Liver (tissue), 9 donors: ENCODE measurements around the gene ITGB1. TPM values are rescaled to one million over a fixed set of nuclear protein-coding genes. Genes with fewer than 3 reads are reported as not detected.
"Not testable (repeated sequence)": the region's sequence is repeated elsewhere in the genome, so short reads cannot be mapped to it uniquely, and the experiment has no call there.

ENCODE experiments used
- DNase-seq: peaks from one replicate; pipeline ENCODE4 v3.0.0-alpha.2; 2017; ENCODE audit warnings: low spot score
- H3K27ac ChIP-seq, 2 donors: one replicate each; pipeline ENCODE4 v1.7.0; 2013; ENCODE audit warnings: inconsistent platforms in 2 of 2, low read length in 2 of 2, control low read depth in 1 of 2, low read depth in 1 of 2, mild to moderate bottlenecking in 1 of 2
- H3K27me3 ChIP-seq, 4 donors: one replicate each; pipeline versions ENCODE4 v1.6.1 to v1.7.0; 2013; ENCODE audit warnings: low read length in 3 of 4, inconsistent platforms in 1 of 4, mild to moderate bottlenecking in 1 of 4, moderate library complexity in 1 of 4; ENCODE audit not compliant: control insufficient read depth in 4 of 4, insufficient read depth in 4 of 4
- H3K36me3 ChIP-seq, 4 donors: one replicate each; pipeline versions ENCODE4 v1.6.1 to v1.7.0; 2013; ENCODE audit warnings: low read length in 3 of 4, mild to moderate bottlenecking in 3 of 4, low read depth in 1 of 4, moderate library complexity in 1 of 4; ENCODE audit not compliant: control insufficient read depth in 4 of 4, insufficient read depth in 3 of 4
- H3K4me1 ChIP-seq, 4 donors: one replicate each; pipeline versions ENCODE4 v1.6.1 to v1.7.0; 2013; ENCODE audit warnings: low read length in 3 of 4, mild to moderate bottlenecking in 3 of 4, moderate library complexity in 1 of 4; ENCODE audit not compliant: control insufficient read depth in 4 of 4, insufficient read depth in 4 of 4
- H3K4me3 ChIP-seq, 3 donors: one replicate each; pipeline versions ENCODE4 v1.6.1 to v1.7.0; 2013; ENCODE audit warnings: low read length in 3 of 3, control low read depth in 1 of 3, low read depth in 1 of 3, mild to moderate bottlenecking in 1 of 3
- H3K9ac ChIP-seq, 2 donors: one replicate each; pipeline ENCODE4 v1.7.0; 2013; ENCODE audit warnings: low read length in 2 of 2, mild to moderate bottlenecking in 2 of 2, moderate library complexity in 2 of 2, control low read depth in 1 of 2, low read depth in 1 of 2
- H3K9me3 ChIP-seq, 4 donors: one replicate each; pipeline versions ENCODE4 v1.6.1 to v1.7.0; 2013; ENCODE audit warnings: low read length in 3 of 4; ENCODE audit not compliant: control insufficient read depth in 4 of 4
- ATF3 ChIP-seq: IDR thresholded peaks from 2 replicates; pipeline ENCODE4 v1.6.1; 2016; ENCODE audit warnings: antibody characterized with exemption
- EGR1 ChIP-seq, 2 donors: IDR thresholded peaks; 2 replicates each; pipeline ENCODE4 v1.6.1; 2016 to 2018; ENCODE audit warnings: antibody characterized with exemption in 2 of 2, low read depth in 2 of 2
- FOXA1 ChIP-seq: IDR thresholded peaks from 2 replicates; pipeline ENCODE4 v1.6.1; 2016; ENCODE audit warnings: antibody characterized with exemption
- FOXA2 ChIP-seq: IDR thresholded peaks from 2 replicates; pipeline ENCODE4 v1.6.1; 2016; ENCODE audit warnings: antibody characterized with exemption
- GABPA ChIP-seq, 2 donors: IDR thresholded peaks in 1 of 2; conservative IDR thresholded peaks in 1 of 2; 2 replicates each; pipeline ENCODE4 v1.6.1; 2016; ENCODE audit warnings: antibody characterized with exemption in 2 of 2, mild to moderate bottlenecking in 1 of 2, moderate library complexity in 1 of 2
- HNF4A ChIP-seq, 2 donors: conservative IDR thresholded peaks; 2 replicates each; pipeline ENCODE4 v1.6.1; 2016; ENCODE audit warnings: antibody characterized with exemption in 2 of 2, mild to moderate bottlenecking in 2 of 2
- HNF4G ChIP-seq: IDR thresholded peaks from 2 replicates; pipeline ENCODE4 v1.6.1; 2016; ENCODE audit warnings: antibody characterized with exemption
- JUND ChIP-seq, 2 donors: IDR thresholded peaks; 2 replicates each; pipeline ENCODE4 v1.6.1; 2016; ENCODE audit warnings: antibody characterized with exemption in 2 of 2
- NR2F2 ChIP-seq: IDR thresholded peaks from 2 replicates; pipeline ENCODE4 v1.6.1; 2016; ENCODE audit warnings: antibody characterized with exemption
- RAD21 ChIP-seq, 2 donors: IDR thresholded peaks; 2 replicates each; pipeline ENCODE4 v1.6.1; 2016; ENCODE audit warnings: antibody characterized with exemption in 2 of 2, mild to moderate bottlenecking in 2 of 2
- REST ChIP-seq: IDR thresholded peaks from 2 replicates; pipeline ENCODE4 v1.6.1; 2016; ENCODE audit warnings: antibody characterized with exemption, mild to moderate bottlenecking
- RXRA ChIP-seq, 2 donors: IDR thresholded peaks; 2 replicates each; pipeline ENCODE4 v1.6.1; 2017 to 2018; ENCODE audit warnings: antibody characterized with exemption in 2 of 2, mild to moderate bottlenecking in 1 of 2
- SP1 ChIP-seq: IDR thresholded peaks from 2 replicates; pipeline ENCODE4 v1.6.1; 2018; ENCODE audit warnings: antibody characterized with exemption, mild to moderate bottlenecking
- TAF1 ChIP-seq: conservative IDR thresholded peaks from 2 replicates; pipeline ENCODE4 v1.6.1; 2016; ENCODE audit warnings: antibody characterized with exemption, mild to moderate bottlenecking
- YY1 ChIP-seq: IDR thresholded peaks from 2 replicates; pipeline ENCODE4 v1.6.1; 2016; ENCODE audit warnings: antibody characterized with exemption, mild to moderate bottlenecking
- ZBTB33 ChIP-seq: IDR thresholded peaks from 2 replicates; pipeline ENCODE4 v1.6.1; 2016; ENCODE audit warnings: antibody characterized with exemption
- WGBS: extraction: QIAGEN DNeasy Blood & Tissue Kit; methylation state at CpG from one replicate; pipeline ENCODE4 v1.1.7; 2013; 5-methylcytosine and 5-hydroxymethylcytosine counted together
- polyA plus RNA-seq, 2 donors: library from polyadenylated mRNA; stranded (reverse) in 1 of 2; unstranded in 1 of 2; fragments of 200-250 nt in 1 of 2; fragments of >200 nt in 1 of 2; fragmentation: Nextera tagmentation in 1 of 2; extraction: Ambion mirVana in 1 of 2; gene quantifications; one replicate each; pipeline versions ENCODE4 v1.2.1 to v1.2.3, GENCODE V29; 2013 to 2015
- total RNA-seq, 2 donors: library from RNA; depleted of rRNA; stranded (reverse); fragments of >200 nt; gene quantifications; one replicate each; pipeline ENCODE4 v1.2.3, GENCODE V29; 2014
- TF ChIP-seq, protein P1 (sequence below): fragments of 150-350 bp; IDR thresholded peaks from 2 replicates; pipeline ENCODE4 v1.5.1; 2017; ENCODE audit warnings: improper control_type of control experiment, low read depth, low read length; ENCODE audit not compliant: missing input control
- TF ChIP-seq, protein P2 (sequence below): IDR thresholded peaks from 2 replicates; pipeline ENCODE4 v1.6.1; 2016; ENCODE audit warnings: antibody characterized with exemption
- donor health status: healthy.
- donor health status: healthy.
- donor health status: healthy.
- donor health status: healthy.
- donor health status: healthy.

ITGB1 gene
- total and polyA plus RNA-seq, 4 donors = 109 to 308 (median 221) TPM

DNA sequence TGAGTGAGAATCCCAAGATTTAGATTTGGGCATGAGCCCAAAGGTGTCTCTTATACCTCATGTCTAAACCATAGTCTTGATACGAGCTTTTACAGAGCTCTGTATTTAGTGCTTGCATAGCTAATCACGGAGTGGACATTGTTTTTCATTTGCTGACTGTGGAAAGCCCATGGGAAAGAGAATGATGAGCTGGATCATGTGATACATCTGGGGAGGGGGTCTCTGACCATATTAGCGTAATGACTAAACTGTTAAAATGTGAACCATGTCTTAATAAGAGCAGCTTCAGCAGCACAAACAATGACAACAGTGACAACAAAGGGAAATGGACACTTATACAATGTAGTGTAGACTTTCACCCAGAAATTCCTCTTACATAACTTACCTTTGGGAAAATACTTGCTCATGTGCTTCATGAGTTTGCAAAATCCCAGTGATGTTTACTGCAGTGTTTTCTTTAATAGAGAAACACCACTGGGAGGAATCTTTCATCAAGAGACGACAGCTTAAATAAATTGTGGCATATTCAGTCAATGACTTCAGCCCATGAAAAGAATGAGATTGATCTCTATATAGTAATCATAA is 44.0 kb upstream of the ITGB1 start:
- Histone ChIP-seq H3K9ac (peak overlapping the region in 1 of 2 donors; percentile 45), H3K36me3 (no peaks in the 10 kb centered on the region), H3K27ac (peak overlapping the region; percentile 5 to 17), H3K27me3 (no peaks in the 10 kb centered on the region), H3K9me3 (no peaks in the 10 kb centered on the region), H3K4me3 (no peak overlapping the region), H3K4me1 (peaks cover 0 to 9% (median 2%) of the 10 kb centered on the region in 4 donors)
- DNase-seq = no peak
- 77% methylated on average over 4 of the region's 4 CpGs for WGBS
- TF ChIP-seq GABPA (IDR thresholded peaks at IDR 0.05 in 1 of 2, conservative IDR thresholded peaks at IDR 0.05 in 1 of 2) (no peak), RXRA (IDR thresholded peaks at IDR 0.05) (peak; percentile 50 to 79), FOXA1 (peak; percentile 32), SP1 (peak; percentile 62), JUND (IDR thresholded peaks at IDR 0.05) (peak; percentile 43 to 62), YY1 (peak; percentile 59), HNF4A (conservative IDR thresholded peaks at IDR 0.05) (peak; percentile 60 to 70), TAF1 (no peak), EGR1 (IDR thresholded peaks at IDR 0.05; ENCODE audit: low read depth in 2 of 2) (no peak), FOXA2 (peak; percentile 23), ZBTB33 (peak; percentile 44), REST (peak; percentile 45), NR2F2 (no peak), RAD21 (IDR thresholded peaks at IDR 0.05) (peak in 1 of 2 donors; percentile 44), HNF4G (no peak), ATF3 (no peak)
- TF ChIP-seq, protein P1, sequence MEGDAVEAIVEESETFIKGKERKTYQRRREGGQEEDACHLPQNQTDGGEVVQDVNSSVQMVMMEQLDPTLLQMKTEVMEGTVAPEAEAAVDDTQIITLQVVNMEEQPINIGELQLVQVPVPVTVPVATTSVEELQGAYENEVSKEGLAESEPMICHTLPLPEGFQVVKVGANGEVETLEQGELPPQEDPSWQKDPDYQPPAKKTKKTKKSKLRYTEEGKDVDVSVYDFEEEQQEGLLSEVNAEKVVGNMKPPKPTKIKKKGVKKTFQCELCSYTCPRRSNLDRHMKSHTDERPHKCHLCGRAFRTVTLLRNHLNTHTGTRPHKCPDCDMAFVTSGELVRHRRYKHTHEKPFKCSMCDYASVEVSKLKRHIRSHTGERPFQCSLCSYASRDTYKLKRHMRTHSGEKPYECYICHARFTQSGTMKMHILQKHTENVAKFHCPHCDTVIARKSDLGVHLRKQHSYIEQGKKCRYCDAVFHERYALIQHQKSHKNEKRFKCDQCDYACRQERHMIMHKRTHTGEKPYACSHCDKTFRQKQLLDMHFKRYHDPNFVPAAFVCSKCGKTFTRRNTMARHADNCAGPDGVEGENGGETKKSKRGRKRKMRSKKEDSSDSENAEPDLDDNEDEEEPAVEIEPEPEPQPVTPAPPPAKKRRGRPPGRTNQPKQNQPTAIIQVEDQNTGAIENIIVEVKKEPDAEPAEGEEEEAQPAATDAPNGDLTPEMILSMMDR = no peak
- TF ChIP-seq, protein P2, sequence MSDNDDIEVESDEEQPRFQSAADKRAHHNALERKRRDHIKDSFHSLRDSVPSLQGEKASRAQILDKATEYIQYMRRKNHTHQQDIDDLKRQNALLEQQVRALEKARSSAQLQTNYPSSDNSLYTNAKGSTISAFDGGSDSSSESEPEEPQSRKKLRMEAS = no peak

GRCh38 chr10:32998060-32998581 is 40.1 kb upstream of the ITGB1 start:
- H3K4me1 ChIP-seq, H3K4me3 ChIP-seq, H3K36me3 ChIP-seq, H3K9me3 ChIP-seq, H3K9ac ChIP-seq, DNase-seq, H3K27me3 ChIP-seq, H3K27ac ChIP-seq: not testable (repeated sequence)
- WGBS = 87% methylated on average over 9 of the region's 9 CpGs
